ENCODE results near the gene DNMT3A.
"Not testable (repeated sequence)": the region's sequence is repeated elsewhere in the genome, so short reads cannot be mapped to it uniquely, and the experiment has no call there.

Gene DNMT3A

GRCh38 chr2:25230198-25230947 is 111.4 kb downstream of the DNMT3A start:
- peak; percentile 87 for DNase-seq

GRCh38 chr2:25229279-25230197 is 112.2 kb downstream of the DNMT3A start:
- peak; percentile 16 for DNase-seq

DNA sequence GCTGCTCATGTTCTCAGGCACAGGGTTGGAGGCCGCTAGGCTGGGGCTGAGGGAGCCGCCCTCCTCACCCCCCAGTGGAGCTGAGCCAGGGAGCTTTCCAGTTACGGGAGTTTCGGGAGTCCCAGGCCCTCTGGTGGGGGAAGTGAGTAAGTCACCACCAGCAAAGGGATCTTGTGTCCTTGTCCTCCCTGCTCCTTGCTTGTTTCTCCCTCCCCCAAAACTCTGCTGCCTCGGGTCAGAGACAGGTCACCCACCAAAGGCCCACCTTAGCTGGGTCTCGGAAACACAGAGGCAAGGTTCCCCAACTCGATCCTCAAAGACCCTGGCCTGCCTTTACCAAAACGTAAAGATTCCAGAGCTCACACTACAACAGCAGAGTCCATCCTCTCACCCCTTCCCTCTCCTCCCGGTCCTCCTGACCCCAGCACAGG is 112.9 kb downstream of the DNMT3A start:
- peak; percentile 49 for DNase-seq

DNA sequence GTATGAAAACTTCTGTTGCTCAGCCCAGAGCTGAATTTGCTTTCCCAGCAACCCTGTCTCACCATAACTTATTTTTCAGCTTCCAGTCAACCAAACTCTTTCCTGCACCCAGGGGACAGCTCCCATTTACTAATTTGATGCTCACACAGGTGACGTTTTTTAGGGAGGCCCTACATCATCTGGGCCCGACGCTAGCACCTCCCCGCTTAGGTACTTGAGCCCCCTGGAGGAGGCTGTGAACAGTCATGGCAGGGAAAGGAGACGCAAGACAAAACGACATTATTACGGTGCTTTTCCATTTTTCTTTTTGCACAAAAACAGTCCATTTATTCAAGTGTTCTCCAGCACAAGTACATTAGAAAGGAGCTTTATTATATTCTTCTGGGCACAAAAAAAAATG is 114.1 kb downstream of the DNMT3A start:
- no peak for DNase-seq

GRCh38 chr2:25226827-25227226 is 114.9 kb downstream of the DNMT3A start:
- no peak for DNase-seq

- no peak for DNase-seq
These were observed 119.1 kb downstream of the DNMT3A start for GRCh38 chr2:25222477-25223121.

GRCh38 chr2:25221579-25221978 is 120.1 kb downstream of the DNMT3A start:
- DNase-seq: no peak

DNA sequence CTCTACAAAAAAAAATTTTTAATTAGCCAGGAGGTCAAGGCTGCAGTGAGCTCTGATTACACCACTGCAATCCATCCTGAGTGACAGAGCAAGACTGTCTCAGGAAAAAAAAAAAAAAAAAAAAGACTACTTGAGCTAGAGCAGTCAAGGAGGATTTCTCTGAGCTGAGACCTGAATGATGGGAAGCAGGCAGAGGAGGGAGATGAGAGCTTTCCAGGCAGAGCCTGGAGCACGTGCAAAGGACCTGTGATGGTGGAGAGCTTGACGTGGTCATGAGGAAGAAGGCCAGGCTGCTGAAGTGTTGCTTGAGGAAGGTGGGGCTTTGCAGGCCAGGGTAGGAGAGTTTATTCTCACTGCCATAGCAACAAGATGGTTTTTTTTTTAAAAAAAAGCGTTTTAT is 121.4 kb downstream of the DNMT3A start:
- DNase-seq: no peak

- no peak for DNase-seq
These were observed 122.1 kb downstream of the DNMT3A start for GRCh38 chr2:25219621-25220020.

DNA sequence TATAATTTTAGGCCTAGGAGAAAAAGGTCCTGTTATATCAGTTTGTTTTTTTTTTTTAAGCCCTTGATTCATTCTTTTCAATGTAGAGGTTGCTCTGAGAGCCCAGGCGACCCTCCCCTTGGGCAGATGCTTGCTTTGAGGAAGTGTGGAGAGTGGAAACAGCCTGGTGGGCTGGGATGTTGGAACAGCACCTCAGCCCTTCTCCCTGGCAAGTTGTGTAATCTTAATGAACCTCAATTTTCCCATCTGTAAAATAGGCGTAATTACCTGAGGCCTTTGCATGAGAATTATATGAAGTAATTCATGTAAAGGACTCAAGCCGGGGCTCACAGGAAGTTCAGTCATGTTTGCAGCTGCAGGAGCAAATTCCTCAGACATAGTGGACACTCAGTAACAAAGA is 123.6 kb downstream of the DNMT3A start:
- DNase-seq: no peak

DNA sequence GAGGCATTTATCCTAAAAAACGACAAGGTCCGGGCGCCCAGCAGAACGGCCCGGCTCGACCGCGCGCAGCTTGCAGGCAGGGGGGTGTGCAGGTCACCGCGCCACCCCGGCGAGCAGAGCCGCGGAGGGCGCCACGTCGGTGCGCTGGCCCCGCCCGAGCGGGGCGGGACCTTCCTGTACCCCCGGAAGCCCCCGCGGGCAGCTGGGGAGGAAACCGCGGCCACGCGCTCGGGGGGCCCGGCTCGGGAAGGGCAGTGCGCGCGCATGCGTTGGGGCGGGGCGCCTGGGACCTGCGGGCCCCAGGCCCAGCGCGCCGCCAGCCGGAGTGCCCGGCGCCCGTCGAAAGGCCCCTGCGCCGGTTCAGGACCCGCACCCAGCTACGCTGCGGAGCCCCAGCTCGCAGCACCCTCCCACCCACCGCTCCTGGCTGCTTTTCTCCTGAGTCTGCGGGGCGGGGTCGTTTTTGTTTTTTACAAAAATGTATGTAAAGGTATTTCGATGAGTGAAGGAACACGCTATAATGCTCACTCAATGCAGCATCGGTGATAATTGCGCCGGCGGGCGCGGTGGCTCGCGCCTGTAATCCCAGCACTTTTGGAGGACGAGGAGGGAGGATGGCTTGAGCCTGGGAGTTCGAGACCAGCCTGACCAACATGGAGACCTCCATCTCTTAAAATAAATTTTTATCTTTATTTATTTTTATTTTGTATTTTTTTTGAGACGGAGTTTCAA is 125.6 kb downstream of the DNMT3A start:
- no peak for DNase-seq

GRCh38 chr2:25215232-25215631 is 126.5 kb downstream of the DNMT3A start:
- no peak for DNase-seq

DNA sequence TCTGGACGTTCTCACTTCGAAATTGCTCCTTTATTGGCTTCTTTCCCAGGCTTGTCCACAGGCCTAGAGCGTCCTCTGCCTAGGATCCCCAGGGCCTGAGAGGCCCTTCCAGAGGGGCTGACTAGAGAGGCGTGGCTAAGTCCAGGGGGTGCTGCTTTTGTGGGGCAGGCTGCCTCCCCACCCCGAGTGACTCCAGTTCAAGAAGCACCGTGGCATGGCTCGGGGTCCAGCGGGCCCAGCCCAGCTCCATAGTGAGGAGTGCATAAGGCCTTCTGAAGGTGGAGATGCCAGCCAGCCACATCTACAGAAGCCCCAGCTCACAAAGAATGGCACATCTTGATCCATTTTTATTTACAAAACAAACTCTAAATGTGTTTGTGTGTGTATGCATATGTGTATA is 128.5 kb downstream of the DNMT3A start:
- DNase-seq: no peak

GRCh38 chr2:25210923-25211322 is 130.8 kb downstream of the DNMT3A start:
- not testable (repeated sequence) for DNase-seq

DNA sequence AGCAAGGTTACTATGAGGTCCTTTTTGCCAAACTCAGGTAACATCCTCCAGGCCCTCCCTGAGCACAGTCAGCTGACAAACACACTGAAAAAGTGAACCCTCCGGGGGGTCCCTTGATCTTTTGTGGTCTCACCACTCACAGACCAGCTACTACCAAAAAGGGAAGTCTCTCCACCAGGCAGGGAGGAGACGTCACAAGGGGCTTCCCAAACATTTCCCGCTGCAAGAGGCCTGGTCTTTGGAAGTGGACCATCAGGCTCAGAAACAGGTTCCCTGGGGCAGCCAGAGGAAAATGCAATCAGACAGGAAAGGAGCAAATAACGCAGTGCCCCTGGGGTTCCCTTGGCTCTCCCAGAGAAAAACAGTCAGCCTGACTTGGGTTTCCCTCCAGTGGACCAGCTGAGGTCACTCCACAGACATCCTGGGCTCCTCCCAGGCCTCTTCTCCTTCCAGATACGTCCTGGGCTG is 134.6 kb downstream of the DNMT3A start:
- DNase-seq: no peak

GRCh38 chr2:25204190-25204838 is 137.4 kb downstream of the DNMT3A start:
- DNase-seq: no peak

GRCh38 chr2:25202275-25202674 is 139.4 kb downstream of the DNMT3A start:
- DNase-seq: no peak

GRCh38 chr2:25201794-25202193 is 139.9 kb downstream of the DNMT3A start:
- DNase-seq: no peak

DNA sequence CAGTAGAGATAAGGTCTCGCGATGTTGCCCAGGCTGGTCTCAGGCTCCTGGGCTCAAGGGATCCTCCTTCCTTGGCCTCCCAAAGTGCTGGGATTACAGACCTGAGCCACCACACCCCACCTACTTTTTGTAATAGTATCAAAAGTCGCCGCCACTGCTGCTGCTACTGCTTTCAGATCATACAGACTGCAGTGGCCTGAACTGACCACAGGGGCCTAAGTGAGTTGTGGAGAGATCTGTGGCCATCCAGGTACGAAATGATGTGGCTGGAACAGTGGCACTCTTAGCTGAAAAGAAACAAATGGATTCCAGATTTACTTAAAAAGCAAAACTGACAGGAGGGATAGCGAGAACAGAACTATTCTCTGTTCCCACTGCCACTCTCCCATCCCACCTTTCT is 140.5 kb downstream of the DNMT3A start:
- no peak for DNase-seq

DNA sequence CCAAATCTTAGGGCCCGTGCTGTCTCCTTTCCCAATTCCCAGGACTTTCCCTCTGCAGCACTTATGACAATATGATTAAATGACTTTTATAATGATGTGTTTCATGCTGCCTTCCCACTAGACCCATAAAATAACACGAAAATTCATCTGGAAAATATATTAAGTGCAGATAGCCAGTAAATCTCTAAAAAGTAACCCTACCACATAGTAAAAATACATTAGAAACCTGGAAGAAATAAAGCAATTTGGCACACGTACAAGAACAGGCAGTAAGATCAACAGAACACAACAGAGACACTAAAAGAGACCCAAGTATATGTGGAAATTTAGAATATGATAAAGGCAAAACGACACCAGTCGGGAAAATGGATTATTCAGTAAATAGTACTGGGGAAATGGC is 143.1 kb downstream of the DNMT3A start:
- no peak for DNase-seq

DNA sequence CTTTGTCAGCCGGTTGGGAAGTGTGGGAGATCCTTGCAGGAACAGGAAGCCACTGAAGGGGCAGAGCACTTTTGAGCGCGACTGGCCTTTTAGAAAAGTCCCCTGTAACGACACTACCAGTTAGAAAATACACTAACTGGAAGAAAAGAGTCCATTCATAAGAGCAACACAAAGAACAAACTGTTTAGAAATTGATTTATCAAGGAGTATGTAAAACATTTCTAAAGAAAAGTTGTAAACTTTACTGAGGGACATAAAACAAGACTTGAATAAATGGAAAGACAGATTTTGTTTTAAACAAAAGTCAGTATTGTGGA is 143.6 kb downstream of the DNMT3A start:
- no peak for DNase-seq

All from DMS79 (cell line).